SK-N-MC (cell line): ENCODE results near the gene RREB1.

Source experiments
- DNase-seq: peaks from one replicate; pipeline ENCODE4 v3.0.0-alpha.2; 2011; ENCODE audit warnings: low read depth, low spot score
- H3K27ac ChIP-seq: fragments of 200-600 bp; sonication (generic); 2 replicates; pipeline ENCODE4 v1.5.1; 2016; ENCODE audit warnings: mixed run types
- H3K36me3 ChIP-seq: fragments of 200-600 bp; sonication (generic); 2 replicates; pipeline ENCODE4 v1.6.1; 2017; ENCODE audit warnings: antibody characterized with exemption, low read length, mixed read lengths; ENCODE audit not compliant: insufficient read depth
- H3K4me3 ChIP-seq: fragments of 200-600 bp; sonication (generic); 2 replicates; pipeline ENCODE4 v1.5.1; 2016
- H3K9ac ChIP-seq: fragments of 200-600 bp; sonication (generic); 2 replicates; pipeline ENCODE4 v1.8.0; 2017; ENCODE audit warnings: mixed run types, mixed read lengths; ENCODE audit not compliant: insufficient read length
- H3K9me3 ChIP-seq: fragments of 200-600 bp; sonication (generic); 2 replicates; pipeline ENCODE4 v1.6.1; 2017; ENCODE audit warnings: low read depth, mild to moderate bottlenecking, antibody characterized with exemption, low read length, moderate library complexity, mixed read lengths
- EZH2 ChIP-seq: fragments of 200-600 bp; sonication (generic); IDR thresholded peaks from one replicate; pipeline ENCODE4 v1.6.1; 2017; ENCODE audit warnings: antibody characterized with exemption
- FOXP2 ChIP-seq: optimal IDR thresholded peaks from 2 replicates; pipeline ENCODE3; 2011; ENCODE audit warnings: mild to moderate bottlenecking, moderate library complexity; ENCODE audit not compliant: insufficient read depth; ENCODE audit errors: extremely low read length, control extremely low read depth
- POLR2AphosphoS5 ChIP-seq: IDR thresholded peaks from 2 replicates; pipeline ENCODE4 v1.6.1; 2012; ENCODE audit warnings: mild to moderate bottlenecking, low read depth, low read length, borderline replicate concordance

RREB1 gene

GRCh38 chr6:7213416-7213815 lies 105.7 kb downstream of the RREB1 start:
- no peak overlapping the region for H3K9ac ChIP-seq
- H3K4me3 ChIP-seq: no peak overlapping the region
- H3K27ac ChIP-seq: peak overlapping the region; percentile 71
- peaks cover 82% of the 10 kb centered on the region for H3K36me3 ChIP-seq
- no peak for DNase-seq
- no peaks in the 10 kb centered on the region for H3K9me3 ChIP-seq
- TF ChIP-seq FOXP2 (no peak), EZH2 (no peak), POLR2AphosphoS5 (no peak)

- H3K4me3 ChIP-seq: no peak overlapping the region
- no peak for TF ChIP-seq EZH2
- TF ChIP-seq FOXP2: no peak
- TF ChIP-seq POLR2AphosphoS5: no peak
- peak; percentile 6 for DNase-seq
These were observed 106.7 kb downstream of the RREB1 start for GRCh38 chr6:7214468-7214867.

GRCh38 chr6:7215131-7215530 lies 107.4 kb downstream of the RREB1 start:
- no peak for DNase-seq
- Histone ChIP-seq H3K9ac (no peak overlapping the region), H3K9me3 (no peaks in the 10 kb centered on the region), H3K36me3 (peaks cover 76% of the 10 kb centered on the region), H3K27ac (peak overlapping the region; percentile 71; the same call in 1 of the 2 replicates), H3K4me3 (no peak overlapping the region)
- no peak for TF ChIP-seq EZH2
- TF ChIP-seq POLR2AphosphoS5: no peak
- TF ChIP-seq FOXP2: no peak

More at GRCh38 chr6:7214468-7214867, 106.7 kb downstream of the RREB1 start:
- Histone ChIP-seq H3K9ac (no peak overlapping the region), H3K27ac (peak overlapping the region; percentile 71), H3K9me3 (no peaks in the 10 kb centered on the region), H3K36me3 (peaks cover 76% of the 10 kb centered on the region)

- TF ChIP-seq FOXP2: no peak
- DNase-seq: no peak
- H3K9ac ChIP-seq: no peak overlapping the region
- no peaks in the 10 kb centered on the region for H3K9me3 ChIP-seq
- peaks cover 72% of the 10 kb centered on the region for H3K36me3 ChIP-seq
- no peak overlapping the region for H3K4me3 ChIP-seq
- no peak overlapping the region; the same call in 1 of the 2 replicates for H3K27ac ChIP-seq
These were observed 108.1 kb downstream of the RREB1 start for GRCh38 chr6:7215798-7216231.

- H3K9ac ChIP-seq: no peak overlapping the region
- no peaks in the 10 kb centered on the region for H3K9me3 ChIP-seq
- H3K36me3 ChIP-seq: peaks cover 69% of the 10 kb centered on the region
- peak overlapping the region; percentile 58 for H3K27ac ChIP-seq
- TF ChIP-seq FOXP2 (no peak), POLR2AphosphoS5 (no peak), EZH2 (no peak)
- H3K4me3 ChIP-seq: no peak overlapping the region
- no peak for DNase-seq
These were observed 109.3 kb downstream of the RREB1 start for GRCh38 chr6:7216941-7217621.

GRCh38 chr6:7218406-7218988 lies 110.7 kb downstream of the RREB1 start:
- H3K9ac ChIP-seq: no peak overlapping the region
- TF ChIP-seq POLR2AphosphoS5: no peak
- no peak for TF ChIP-seq EZH2
- TF ChIP-seq FOXP2: no peak
- H3K4me3 ChIP-seq: no peak overlapping the region
- H3K27ac ChIP-seq: peak overlapping the region; percentile 69
- peaks cover 69% of the 10 kb centered on the region for H3K36me3 ChIP-seq
- H3K9me3 ChIP-seq: no peaks in the 10 kb centered on the region
- no peak for DNase-seq

GRCh38 chr6:7219310-7219709 lies 111.5 kb downstream of the RREB1 start:
- DNase-seq: no peak
- peak overlapping the region; percentile 9; the same call in 1 of the 2 replicates for H3K27ac ChIP-seq
- peaks cover 64% of the 10 kb centered on the region for H3K36me3 ChIP-seq
- no peaks in the 10 kb centered on the region for H3K9me3 ChIP-seq
- no peak overlapping the region for H3K4me3 ChIP-seq
- TF ChIP-seq FOXP2: no peak
- no peak for TF ChIP-seq POLR2AphosphoS5
- TF ChIP-seq EZH2: no peak
- no peak overlapping the region for H3K9ac ChIP-seq

GRCh38 chr6:7222197-7222596 lies 114.4 kb downstream of the RREB1 start:
- no peak overlapping the region for H3K4me3 ChIP-seq
- H3K9ac ChIP-seq: no peak overlapping the region
- H3K27ac ChIP-seq: no peak overlapping the region
- H3K36me3 ChIP-seq: peaks cover 64% of the 10 kb centered on the region
- H3K9me3 ChIP-seq: no peaks in the 10 kb centered on the region
- TF ChIP-seq POLR2AphosphoS5: no peak
- no peak for TF ChIP-seq EZH2
- TF ChIP-seq FOXP2: no peak
- no peak for DNase-seq

- no peak for DNase-seq
- TF ChIP-seq EZH2 (no peak), FOXP2 (no peak), POLR2AphosphoS5 (no peak)
- Histone ChIP-seq H3K4me3 (no peak overlapping the region), H3K27ac (0 out of 2 replicates have a peak overlapping the region, but pooled peaks have one; percentile 5), H3K9me3 (no peaks in the 10 kb centered on the region), H3K9ac (no peak overlapping the region), H3K36me3 (peaks cover 78% of the 10 kb centered on the region)
These were observed 117.0 kb downstream of the RREB1 start for GRCh38 chr6:7224731-7225130.
